Activated naive CD4-positive, alpha-beta T cell (primary cell): ENCODE results near the gene NPRL2.
A peak's percentile ranks its signal among the peaks of the same experiment; 100 is the strongest.
"Not testable (repeated sequence)": the region's sequence is repeated elsewhere in the genome, so short reads cannot be mapped to it uniquely, and the experiment has no call there.

Source experiments
- DNase-seq, 4 experiments: peaks; one replicate each; lab custom pipeline; 2025; lab: John Stamatoyannopoulos, UW

NPRL2 gene

DNA sequence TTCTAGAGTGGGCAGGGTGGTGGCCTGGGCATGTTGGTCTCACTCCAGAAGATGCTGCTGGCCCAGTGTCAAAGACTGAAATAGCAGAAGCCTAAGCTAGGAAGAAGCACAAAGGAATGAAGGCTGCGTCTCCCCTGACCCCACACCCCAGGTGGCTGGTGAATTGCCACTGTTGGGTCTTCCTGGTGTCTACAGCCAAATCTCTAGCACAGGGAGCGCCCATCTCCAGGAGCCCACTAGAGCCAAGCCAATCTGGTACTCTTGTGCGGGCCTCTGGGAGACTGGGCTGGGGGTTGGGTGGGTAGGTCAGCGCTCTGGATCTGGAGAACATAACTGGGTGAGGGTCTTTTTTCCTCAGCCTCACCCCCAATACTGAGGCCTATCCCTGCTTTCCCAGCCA lies 23.4 kb downstream of the NPRL2 start:
- no peak for DNase-seq

DNA sequence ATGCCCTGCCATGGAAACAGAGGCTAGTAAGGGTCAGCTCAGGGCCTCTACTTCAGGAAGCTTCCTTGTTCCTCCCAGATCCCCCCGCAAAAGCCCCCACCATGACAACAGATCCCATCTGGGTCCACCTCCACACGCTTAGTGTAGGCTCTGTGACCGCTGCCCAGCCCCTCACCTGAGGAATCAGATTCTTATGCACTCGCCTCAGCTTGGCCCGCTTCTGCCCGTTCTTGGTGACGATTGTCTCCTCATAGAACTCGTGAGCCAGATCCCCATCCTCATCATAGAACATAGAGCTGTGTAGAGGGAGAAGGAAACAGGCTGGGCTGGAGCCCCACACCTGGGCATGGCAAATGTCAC lies 24.4 kb downstream of the NPRL2 start:
- DNase-seq, result no peak

DNA sequence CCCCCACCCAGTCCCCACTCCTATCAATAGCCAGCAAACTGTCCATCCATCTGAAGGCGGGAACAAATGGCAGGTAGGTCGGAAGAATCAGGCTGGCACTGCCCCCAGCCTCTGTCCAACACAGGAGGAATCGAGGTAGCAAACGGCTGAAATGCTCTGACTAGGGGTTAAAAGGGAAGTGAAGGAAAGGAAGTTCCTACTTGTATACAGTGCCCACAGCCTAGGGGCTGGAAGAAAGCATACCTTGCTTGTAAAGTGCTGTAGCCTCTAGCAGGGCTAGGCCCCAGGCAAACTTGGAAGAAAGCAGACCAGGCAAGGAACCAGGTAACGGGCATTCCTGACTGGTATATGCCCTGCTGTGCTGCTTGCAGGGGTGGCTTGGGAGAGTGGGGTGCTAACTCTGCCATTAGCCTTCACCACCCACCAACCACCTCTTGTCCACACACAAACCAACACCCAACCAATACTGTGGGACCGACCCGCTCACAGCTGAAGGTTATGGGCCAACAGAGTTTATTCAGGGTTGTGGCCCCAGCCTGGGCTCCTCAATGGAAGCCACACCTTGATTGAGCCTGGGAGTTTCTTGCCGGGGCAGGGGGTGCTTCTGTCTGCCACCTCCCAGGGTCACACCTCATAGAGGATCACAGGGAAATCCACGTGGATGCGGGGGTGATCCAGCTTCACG lies 24.9 kb downstream of the NPRL2 start:
- DNase-seq, result no peak

DNA sequence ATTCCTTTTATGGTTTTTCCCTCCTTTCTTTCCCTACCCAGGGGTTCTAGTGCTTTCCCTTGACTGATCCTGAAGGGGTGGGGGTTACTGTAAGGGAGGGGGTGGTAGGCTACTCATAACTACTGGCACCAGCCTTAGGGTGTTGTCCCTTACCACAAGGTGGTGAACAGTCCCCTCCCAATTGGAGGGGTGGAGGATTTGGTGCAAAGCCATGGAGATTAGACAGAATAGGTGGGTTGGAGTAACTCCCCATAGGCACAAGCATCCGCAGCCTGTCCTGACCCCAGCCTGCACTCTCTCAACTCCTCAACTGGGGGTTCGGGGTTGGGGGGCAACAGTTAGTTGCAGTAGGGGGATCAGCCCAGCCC lies 25.5 kb downstream of the NPRL2 start:
- no peak for DNase-seq

DNA sequence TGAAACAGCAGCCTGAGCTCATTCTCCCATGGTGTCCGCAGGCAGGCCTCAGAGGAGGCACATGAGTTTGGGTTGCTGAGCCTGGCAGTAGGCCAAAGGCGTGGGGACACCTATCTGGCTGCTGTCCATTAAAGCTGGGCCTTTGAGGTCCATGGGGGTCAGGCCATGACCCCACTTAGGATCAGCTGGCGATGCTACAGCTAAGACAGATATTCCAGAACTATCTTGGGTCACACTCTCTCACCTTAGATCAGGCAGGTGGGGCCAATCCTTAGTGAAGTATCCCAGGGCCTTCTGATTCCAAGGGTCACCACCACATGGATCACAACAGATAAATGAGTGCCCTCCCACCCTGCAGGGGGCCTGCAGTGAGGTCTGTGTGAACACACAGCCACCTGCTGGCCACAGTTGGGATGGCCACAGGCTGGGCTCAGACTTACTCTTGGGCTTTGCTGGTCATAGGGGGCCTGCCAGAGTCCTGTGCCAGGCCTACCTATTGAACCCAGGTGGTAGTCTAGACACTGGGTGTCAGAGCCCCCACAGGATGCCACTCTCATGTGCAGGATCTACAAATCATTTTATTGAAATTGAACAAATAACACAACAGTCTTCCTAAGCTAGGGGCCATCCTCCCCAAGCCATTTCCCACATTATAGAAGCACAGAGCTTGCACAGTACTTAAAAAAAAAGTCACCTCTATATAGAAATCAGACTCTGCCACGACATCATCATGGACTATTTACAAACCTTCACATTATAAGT lies 26.0 kb downstream of the NPRL2 start:
- DNase-seq, result peak in 2 of 4 experiments; percentile 30 to 56

DNA sequence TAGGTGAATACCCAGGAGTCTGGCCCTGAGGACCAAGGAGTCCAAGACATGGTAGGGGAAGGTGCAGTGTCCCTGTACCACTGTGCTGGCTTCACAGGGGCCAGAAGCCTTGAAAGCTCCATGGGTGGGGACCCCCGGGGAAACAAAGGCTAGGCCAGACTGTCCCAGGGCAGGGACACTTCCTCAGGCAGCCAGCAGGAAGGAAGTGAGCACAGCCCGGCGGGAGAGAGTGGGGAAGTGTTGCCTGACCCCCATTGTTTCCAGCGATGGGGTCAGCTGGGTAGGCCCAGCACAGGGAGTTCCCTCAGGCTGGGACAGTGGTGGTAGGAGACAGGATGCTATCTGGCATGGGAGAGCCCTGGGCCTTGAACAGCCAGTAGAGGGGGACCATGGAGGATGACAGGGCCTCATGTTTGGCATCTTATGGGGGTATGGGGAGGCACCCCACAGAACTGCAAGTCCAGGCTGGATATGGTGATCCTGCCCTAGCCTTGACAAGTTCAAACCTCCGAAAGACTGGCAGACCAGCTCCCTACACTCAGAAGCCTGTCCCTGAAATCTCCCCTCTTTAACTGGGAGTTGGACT lies 26.9 kb downstream of the NPRL2 start:
- DNase-seq, result no peak

DNA sequence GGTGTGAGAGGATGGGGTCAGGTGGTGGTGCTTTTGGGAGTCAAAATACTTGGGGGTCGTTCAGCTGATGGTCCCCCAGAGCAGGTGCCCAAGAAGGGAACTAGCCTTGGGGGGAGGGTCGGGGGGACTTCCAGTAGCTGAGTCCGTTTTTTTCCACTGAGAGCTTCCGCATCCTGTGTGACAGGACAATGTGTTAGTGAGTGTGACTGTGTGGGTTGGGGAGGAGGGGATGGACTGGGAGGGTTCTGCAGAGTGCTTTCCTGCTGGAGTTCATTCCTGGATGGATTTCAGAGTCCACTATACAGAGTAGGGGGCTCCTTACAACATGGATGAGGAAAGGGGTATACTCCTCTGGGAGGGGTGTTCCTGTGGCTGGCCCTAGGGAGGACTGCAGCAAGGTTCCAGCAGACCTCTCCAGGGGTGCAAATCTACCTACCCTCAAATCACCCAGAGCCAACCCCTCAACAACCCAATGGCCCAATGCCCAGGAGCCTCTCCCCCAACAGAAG lies 27.4 kb downstream of the NPRL2 start:
- DNase-seq, result no peak

DNA sequence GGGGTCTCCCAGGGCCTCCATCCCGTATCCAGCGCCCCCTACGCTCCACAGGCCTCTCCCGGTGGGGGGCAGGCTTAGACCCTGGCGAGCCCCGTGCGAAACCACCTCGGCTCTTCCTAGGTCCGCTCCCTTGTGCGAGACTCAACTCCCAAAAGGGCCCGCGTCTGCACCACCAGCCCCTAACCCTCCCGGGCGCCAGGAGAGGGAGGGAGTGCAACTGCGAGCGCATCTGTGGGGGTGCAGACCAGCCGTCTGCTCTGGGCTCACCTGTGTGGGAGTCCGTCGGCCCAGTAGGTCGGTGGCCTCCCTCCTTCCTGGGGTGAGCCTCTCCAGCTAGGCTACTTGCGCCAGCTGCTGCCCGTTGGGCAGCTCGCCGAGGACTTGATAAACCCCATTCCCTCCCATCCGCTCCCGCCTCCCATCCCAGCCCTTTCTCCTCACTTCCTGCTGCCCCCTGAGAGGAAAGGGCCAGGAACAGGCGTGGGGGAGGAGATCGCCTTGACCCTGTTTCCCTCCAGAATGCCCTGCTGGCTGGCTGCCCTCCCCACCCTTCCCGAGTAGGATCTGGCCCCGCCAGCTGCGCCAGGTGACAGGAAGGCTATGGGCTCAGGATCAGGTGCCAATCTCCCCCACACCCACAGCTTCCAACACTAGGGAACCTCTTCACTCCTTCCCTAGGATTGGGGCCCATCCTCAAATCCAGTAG lies 28.0 kb downstream of the NPRL2 start, which contains the start of gene HYAL2:
Gene HYAL2 (minus strand): TSS at position 360 of the 706 bp plus-strand sequence. CDS start 2,256 bp downstream, outside the sequence.
- no peak for DNase-seq

DNA sequence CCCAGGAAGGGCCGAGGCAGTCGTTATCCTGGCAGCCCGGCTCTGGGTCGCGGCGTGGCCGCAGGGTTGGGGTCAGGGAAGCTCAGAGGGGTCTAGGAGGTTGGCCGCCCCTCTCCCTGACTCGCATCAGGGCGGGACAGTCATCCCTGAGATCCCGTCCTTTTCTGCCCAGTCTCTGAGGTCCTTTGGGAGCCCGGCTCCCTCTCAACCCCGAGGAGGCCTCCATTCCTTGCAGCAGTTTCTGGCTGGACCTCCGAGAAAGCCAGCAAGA lies 28.5 kb downstream of the NPRL2 start:
- DNase-seq, result no peak

DNA sequence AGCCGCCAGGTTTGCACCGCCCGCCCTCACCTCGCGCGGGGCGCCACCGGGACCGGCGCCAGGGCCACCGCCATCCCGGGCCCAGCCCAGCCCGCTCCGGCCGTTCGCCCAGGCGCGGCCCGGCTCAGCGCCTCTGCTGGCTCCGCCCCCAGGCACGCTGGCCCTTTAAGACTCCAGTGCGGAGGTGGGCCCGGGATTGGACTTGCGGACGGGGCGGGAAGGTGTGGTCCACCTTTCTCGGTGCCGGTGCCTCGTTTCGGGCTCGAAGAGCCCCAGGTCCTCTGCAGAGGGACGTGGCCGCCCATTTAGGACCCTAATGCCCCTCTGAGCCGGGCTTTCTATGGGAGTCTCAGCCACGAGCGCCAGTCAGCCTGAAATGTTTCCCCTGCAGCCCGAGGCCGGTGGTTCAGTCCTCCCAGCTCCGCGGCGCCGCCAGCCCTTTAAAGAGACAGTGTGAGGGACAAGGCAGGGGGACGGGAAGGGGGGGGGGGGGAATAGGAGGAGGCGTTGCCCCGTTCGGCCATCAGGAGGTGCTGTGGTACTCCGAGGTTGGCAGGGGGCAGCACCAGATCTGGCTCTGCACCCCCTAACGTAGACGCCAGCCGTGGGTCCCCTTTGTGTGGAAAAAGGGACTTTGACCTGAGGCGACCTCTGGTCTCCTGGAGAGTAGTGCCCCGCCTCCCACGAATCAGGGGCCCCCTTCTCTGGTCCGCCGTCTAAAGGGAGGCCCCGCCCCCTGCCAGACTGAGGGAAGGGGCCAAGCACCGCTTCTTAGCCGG lies 29.1 kb downstream of the NPRL2 start:
- peak; percentile 74 to 79 (median 78) for DNase-seq

DNA sequence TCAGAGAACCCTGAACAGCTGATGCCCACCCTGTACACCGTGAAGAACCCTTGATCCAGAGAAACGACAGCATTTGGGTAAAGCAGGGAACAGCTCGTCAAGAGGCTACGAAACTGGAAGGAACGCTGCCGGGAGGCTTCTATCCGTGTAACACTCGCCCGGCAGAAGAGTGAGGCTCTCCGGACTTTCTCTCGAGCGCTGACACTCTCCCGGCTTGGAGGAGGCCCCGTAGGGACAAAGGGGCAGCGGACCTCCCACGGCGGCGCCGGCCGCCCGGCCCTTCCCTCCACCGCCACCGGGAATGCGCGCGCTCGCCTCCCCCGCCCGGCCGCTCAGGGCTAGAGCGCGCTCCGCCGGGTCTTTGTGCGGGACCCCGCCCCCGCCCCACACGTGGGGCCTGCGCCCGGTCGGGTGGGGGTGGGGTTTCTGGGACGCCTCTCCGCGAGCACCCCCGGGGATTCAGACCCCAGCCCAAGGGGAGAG lies 29.7 kb downstream of the NPRL2 start:
- peak; percentile 44 to 74 (median 52) for DNase-seq

GRCh38 chr3:50319894-50320625 lies 30.5 kb downstream of the NPRL2 start:
- no peak for DNase-seq

DNA sequence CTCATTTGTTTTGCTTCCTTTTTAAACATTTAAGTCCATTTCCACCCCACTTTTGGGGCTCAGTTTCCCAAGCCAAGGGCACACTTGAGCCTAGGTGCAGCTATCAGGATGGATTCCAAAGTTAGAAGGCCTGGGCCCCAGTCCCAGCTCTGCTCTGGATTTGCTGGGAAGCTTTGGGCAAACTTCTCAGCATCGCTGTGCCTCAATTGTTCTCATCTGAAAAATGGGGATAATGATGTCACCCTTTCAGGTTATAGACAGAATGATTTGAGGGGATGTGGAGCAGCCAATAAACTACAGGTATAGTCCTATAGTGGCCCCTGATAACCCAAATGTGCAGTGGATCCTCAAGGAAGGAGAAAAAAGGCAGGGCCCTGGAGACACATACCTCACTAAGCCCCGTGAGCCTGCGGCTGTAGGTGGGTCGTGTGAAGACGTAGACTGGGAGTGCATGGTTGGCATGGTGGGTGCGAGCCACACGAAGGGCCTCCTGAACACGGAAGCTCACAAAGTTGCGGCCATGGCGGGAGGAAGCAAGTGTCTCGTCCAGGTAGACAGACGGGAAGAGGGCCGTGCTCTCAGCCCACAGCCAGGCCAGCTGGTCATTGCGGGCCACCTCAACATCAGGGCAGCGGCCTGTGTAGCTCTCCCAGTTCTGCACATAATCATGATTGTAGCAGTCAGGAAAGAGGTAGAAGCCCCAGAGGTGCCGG lies 31.2 kb downstream of the NPRL2 start:
- DNase-seq, result no peak

- DNase-seq, result no peak
Measured at GRCh38 chr3:50318615-50319014, 32.0 kb downstream of the NPRL2 start.

- DNase-seq, result no peak
Measured at GRCh38 chr3:50318163-50318562, 32.4 kb downstream of the NPRL2 start.

- DNase-seq, result no peak
Measured at GRCh38 chr3:50317300-50317699, 33.3 kb downstream of the NPRL2 start.

DNA sequence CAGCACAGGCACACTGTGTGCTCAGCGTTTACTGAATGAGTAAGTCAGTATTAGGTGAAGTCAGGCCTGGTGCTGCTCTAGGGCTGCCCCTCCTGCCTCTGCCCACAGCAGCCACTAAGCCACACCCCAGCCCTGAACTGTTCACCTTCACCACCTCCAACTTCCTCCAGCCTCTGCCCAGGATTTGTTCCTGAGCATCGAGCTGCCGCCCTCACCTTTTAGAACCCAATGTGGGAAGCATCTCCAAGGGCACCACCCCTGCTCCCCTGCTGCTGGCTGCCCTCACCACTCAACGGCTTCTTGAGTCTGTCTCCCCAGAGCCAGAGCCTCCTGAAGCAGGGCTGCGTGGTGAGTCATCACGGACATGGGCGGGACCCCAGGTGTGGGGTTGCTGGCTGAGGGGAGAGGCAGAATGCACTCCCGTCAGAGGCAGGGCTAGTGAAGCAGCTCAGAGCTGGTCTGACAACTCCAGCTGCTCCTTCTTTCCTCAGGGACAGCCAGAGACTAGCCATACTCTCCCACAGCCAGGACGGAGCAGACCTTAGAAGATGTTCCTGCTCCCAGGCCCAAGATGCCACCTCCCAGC lies 33.8 kb downstream of the NPRL2 start:
- peak in 1 of 4 experiments; percentile 14 for DNase-seq

GRCh38 chr3:50314816-50315215 lies 35.8 kb downstream of the NPRL2 start:
- DNase-seq, result no peak

GRCh38 chr3:50314342-50314741 lies 36.2 kb downstream of the NPRL2 start:
- DNase-seq, result no peak

- not testable (repeated sequence) for DNase-seq
Measured at GRCh38 chr3:50312041-50312440, 38.5 kb downstream of the NPRL2 start.
